ENCODE results near the gene PTRH1. TPM values are rescaled to one million over a fixed set of nuclear protein-coding genes. Genes with fewer than 3 reads are reported as not detected.

The PTRH1 gene
- total and polyA plus RNA-seq, 2 of the 13 experiments (the other 11 are each of a cell fraction or from before 2014, with no cell fraction given), result 4.0 to 10.4 TPM

- TF ChIP-seq, protein P1, sequence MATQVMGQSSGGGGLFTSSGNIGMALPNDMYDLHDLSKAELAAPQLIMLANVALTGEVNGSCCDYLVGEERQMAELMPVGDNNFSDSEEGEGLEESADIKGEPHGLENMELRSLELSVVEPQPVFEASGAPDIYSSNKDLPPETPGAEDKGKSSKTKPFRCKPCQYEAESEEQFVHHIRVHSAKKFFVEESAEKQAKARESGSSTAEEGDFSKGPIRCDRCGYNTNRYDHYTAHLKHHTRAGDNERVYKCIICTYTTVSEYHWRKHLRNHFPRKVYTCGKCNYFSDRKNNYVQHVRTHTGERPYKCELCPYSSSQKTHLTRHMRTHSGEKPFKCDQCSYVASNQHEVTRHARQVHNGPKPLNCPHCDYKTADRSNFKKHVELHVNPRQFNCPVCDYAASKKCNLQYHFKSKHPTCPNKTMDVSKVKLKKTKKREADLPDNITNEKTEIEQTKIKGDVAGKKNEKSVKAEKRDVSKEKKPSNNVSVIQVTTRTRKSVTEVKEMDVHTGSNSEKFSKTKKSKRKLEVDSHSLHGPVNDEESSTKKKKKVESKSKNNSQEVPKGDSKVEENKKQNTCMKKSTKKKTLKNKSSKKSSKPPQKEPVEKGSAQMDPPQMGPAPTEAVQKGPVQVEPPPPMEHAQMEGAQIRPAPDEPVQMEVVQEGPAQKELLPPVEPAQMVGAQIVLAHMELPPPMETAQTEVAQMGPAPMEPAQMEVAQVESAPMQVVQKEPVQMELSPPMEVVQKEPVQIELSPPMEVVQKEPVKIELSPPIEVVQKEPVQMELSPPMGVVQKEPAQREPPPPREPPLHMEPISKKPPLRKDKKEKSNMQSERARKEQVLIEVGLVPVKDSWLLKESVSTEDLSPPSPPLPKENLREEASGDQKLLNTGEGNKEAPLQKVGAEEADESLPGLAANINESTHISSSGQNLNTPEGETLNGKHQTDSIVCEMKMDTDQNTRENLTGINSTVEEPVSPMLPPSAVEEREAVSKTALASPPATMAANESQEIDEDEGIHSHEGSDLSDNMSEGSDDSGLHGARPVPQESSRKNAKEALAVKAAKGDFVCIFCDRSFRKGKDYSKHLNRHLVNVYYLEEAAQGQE (IDR thresholded peaks at IDR 0.05; ENCODE audit: borderline replicate concordance in 1 of 2, low read depth in 1 of 2, low read length in 2 of 2), result no peak
- TF ChIP-seq ZNF33A (CRISPR knock-in tag; IDR thresholded peaks at IDR 0.05; ENCODE audit: borderline replicate concordance), result no peak; the same call in 1 of the 2 replicates
- no peak for TF ChIP-seq NONO (IDR thresholded peaks at IDR 0.05)
- TF ChIP-seq NONO (CRISPR knock-in tag; conservative IDR thresholded peaks at IDR 0.05), result peak; percentile 69; the same call in 1 of the 2 replicates
- TF ChIP-seq SRSF4 (IDR thresholded peaks at IDR 0.05; ENCODE audit: low read depth, low read length, poor library complexity, severe bottlenecking), result no peak
- TF ChIP-seq SMAD1 (CRISPR knock-in tag; IDR thresholded peaks at IDR 0.05; ENCODE audit: borderline replicate concordance, low read depth), result no peak
- no peak for TF ChIP-seq ZNF274 (CRISPR knock-in tag; IDR thresholded peaks at IDR 0.05)
- TF ChIP-seq ZNF883 (CRISPR knock-in tag; IDR thresholded peaks at IDR 0.05; ENCODE audit: not compliant biosample characterization), result peak; percentile 67
- TF ChIP-seq RFXANK (CRISPR knock-in tag; IDR thresholded peaks at IDR 0.05), result no peak
- TF ChIP-seq ZNF776 (CRISPR knock-in tag; IDR thresholded peaks at IDR 0.05), result peak; percentile 76; the same call in 1 of the 2 replicates
- no peak for TF ChIP-seq NFIC (IDR thresholded peaks at IDR 0.05; ENCODE audit: low read length)
- TF ChIP-seq, protein P2, sequence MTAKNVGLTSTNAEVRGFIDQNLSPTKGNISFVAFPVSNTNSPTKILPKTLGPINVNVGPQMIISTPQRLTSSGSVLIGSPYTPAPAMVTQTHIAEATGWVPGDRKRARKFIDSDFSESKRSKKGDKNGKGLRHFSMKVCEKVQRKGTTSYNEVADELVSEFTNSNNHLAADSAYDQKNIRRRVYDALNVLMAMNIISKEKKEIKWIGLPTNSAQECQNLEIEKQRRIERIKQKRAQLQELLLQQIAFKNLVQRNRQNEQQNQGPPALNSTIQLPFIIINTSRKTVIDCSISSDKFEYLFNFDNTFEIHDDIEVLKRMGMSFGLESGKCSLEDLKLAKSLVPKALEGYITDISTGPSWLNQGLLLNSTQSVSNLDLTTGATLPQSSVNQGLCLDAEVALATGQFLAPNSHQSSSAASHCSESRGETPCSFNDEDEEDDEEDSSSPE (CRISPR knock-in tag; IDR thresholded peaks at IDR 0.05), result peak; percentile 45; the same call in 1 of the 2 replicates
- TF ChIP-seq SOX13 (IDR thresholded peaks at IDR 0.05), result no peak
- TF ChIP-seq SOX13 (CRISPR knock-in tag; conservative IDR thresholded peaks at IDR 0.05 in 1 of 2, IDR thresholded peaks at IDR 0.05 in 1 of 2), result no peak
- TF ChIP-seq, protein P3, sequence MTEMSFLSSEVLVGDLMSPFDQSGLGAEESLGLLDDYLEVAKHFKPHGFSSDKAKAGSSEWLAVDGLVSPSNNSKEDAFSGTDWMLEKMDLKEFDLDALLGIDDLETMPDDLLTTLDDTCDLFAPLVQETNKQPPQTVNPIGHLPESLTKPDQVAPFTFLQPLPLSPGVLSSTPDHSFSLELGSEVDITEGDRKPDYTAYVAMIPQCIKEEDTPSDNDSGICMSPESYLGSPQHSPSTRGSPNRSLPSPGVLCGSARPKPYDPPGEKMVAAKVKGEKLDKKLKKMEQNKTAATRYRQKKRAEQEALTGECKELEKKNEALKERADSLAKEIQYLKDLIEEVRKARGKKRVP (CRISPR knock-in tag; IDR thresholded peaks at IDR 0.05), result no peak
- TF ChIP-seq NFYC (CRISPR knock-in tag; IDR thresholded peaks at IDR 0.05), result peak; percentile 99
- no peak for TF ChIP-seq AGO1 (IDR thresholded peaks at IDR 0.05; ENCODE audit: low read depth, low read length, poor library complexity, severe bottlenecking)
- 0 out of 2 replicates have a peak, but pooled peaks have one; percentile 67 for TF ChIP-seq NAIF1 (CRISPR knock-in tag; IDR thresholded peaks at IDR 0.05; ENCODE audit: borderline replicate concordance)
- 0 out of 2 replicates have a peak, but pooled peaks have one; percentile 62 for TF ChIP-seq NFATC3 (CRISPR knock-in tag; IDR thresholded peaks at IDR 0.05)
- TF ChIP-seq STAT6 (CRISPR knock-in tag; IDR thresholded peaks at IDR 0.05; ENCODE audit: borderline replicate concordance), result no peak
Observed at GRCh38 chr9:127715470-127716337, at the start of gene PTRH1, which contains the start of gene TTC16 (continued).
